NCI-H2107 treated with DMSO at 0.1 percent for 48 hours (cell line): ENCODE results near the gene NPHP4.

ENCODE experiments used
- DNase-seq: peaks from one replicate; lab custom pipeline; 2025; ENCODE audit not compliant: unreplicated experiment; lab: John Stamatoyannopoulos, UW

The NPHP4 gene

GRCh38 chr1:5815716-5816115, 176.5 kb downstream of the NPHP4 start:
- no peak for DNase-seq

GRCh38 chr1:5815211-5815610, 177.0 kb downstream of the NPHP4 start:
- no peak for DNase-seq

- no peak for DNase-seq
Measured at GRCh38 chr1:5814046-5814619, 178.1 kb downstream of the NPHP4 start.

GRCh38 chr1:5813480-5813879, 178.7 kb downstream of the NPHP4 start:
- no peak for DNase-seq
